Large intestine (tissue), 3 donors: ENCODE measurements around the gene GLDN. TPM values are rescaled to one million over a fixed set of nuclear protein-coding genes. Genes with fewer than 3 reads are reported as not detected.
"Not testable (repeated sequence)": the region's sequence is repeated elsewhere in the genome, so short reads cannot be mapped to it uniquely, and the experiment has no call there.

ENCODE experiments used
- DNase-seq, 2 donors: peaks; one replicate each; pipeline versions ENCODE4 v3.0.0 to v3.0.0-alpha.2; 2013
- H3K27ac ChIP-seq: one replicate; pipeline ENCODE4 v1.5.1; 2013; ENCODE audit warnings: low read length
- H3K27me3 ChIP-seq: 2 replicates; pipeline ENCODE4 v1.6.1; 2013; ENCODE audit warnings: low read length; ENCODE audit not compliant: control insufficient read depth, insufficient read depth
- H3K36me3 ChIP-seq: 2 replicates; pipeline ENCODE4 v1.6.1; 2013; ENCODE audit warnings: low read length; ENCODE audit not compliant: control insufficient read depth, insufficient read depth
- H3K4me1 ChIP-seq: one replicate; pipeline ENCODE4 v1.6.1; 2013; ENCODE audit warnings: low read length; ENCODE audit not compliant: control insufficient read depth, insufficient read depth
- H3K4me3 ChIP-seq: one replicate; pipeline ENCODE4 v1.5.1; 2013; ENCODE audit warnings: low read length
- H3K9me3 ChIP-seq: one replicate; pipeline ENCODE4 v1.6.1; 2013; ENCODE audit warnings: mild to moderate bottlenecking, low read depth, low read length, moderate library complexity; ENCODE audit not compliant: control insufficient read depth
- WGBS: methylation state at CpG from one replicate; pipeline ENCODE4 v1.1.5; 2013; ENCODE audit warnings: low lambda C conversion rate; ENCODE audit not compliant: insufficient coverage; 5-methylcytosine and 5-hydroxymethylcytosine counted together
- polyA plus RNA-seq: library from polyadenylated mRNA; unstranded; fragments of 120-200 nt; gene quantifications from one replicate; pipeline ENCODE4 v1.2.1, GENCODE V29; 2013

GLDN gene
- polyA plus RNA-seq, 1 donor = 0.64 TPM

DNA sequence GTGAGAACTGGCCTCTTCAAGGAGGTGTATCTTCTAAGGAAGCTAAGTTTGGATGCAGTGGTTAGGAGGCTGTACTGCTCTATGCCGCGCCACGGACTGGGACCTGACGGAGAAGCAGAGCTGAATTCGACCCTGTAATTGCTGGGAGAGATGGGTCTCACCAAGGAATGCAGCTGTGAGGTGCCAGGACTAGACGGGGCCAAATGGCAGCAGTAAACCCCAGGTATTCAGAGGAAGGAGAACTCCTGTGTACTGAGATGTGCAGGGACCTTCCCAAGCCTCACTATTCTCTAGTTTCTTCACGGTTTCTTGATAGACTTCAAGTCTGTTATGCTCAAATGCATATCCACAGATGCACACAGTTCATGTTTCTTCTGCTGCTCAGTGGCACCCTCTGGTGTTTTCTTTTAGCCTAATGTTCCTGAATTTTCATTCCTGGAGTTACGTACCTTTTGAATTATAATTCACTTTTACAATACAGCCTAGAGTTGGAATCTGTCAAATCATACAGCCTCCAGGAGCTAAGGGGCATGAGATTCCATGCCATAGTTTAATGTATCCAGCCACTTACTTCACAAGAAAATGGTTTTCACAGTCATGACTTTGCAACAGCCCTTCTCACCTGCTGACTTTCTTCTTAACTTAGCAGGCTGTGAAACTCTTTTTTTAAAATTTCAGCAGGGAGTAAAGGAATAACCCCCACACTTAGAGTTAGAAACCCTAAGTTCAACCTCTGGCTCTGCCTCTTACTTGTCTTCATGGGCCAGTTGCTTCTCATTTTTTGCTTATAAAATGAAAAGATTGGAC is 61.8 kb downstream of the GLDN start:
- Histone ChIP-seq H3K36me3 (no peaks in the 10 kb centered on the region), H3K4me1 (no peaks in the 10 kb centered on the region), H3K4me3 (no peak overlapping the region), H3K9me3 (no peaks in the 10 kb centered on the region), H3K27ac (no peak overlapping the region), H3K27me3 (peaks cover 21% of the 10 kb centered on the region)
- no CpG with 5 or more reads among the region's 8 CpGs for WGBS
- DNase-seq = no peak

DNA sequence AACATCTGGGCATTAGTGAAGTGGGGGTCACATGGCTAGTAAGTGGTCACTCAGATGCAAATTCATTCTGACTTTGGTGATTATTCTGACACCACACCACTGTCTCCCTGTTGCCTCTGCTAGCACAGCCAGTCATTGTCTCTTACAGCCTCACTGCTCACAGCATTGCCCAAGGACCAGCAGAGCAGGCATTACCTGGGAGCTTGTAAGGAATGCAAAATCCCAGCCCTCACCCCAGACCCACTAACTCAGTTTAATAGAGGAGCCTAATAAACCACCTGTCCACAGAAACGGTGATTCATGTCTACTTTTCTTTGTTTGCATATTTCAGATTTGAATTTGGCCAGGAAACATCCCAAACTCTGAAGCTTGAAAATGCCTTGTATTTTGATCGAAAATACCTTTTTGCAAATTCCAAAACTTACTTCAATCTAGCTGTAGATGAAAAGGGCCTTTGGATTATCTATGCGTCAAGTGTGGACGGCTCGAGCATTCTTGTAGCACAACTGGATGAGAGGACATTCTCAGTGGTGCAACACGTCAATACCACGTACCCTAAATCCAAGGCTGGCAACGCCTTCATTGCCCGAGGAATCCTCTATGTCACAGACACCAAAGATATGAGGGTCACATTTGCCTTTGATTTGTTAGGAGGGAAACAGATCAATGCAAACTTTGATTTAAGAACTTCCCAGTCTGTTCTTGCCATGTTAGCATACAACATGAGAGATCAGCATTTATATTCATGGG is 62.7 kb downstream of the GLDN start:
- no peak for DNase-seq
- H3K4me3 ChIP-seq = no peak overlapping the region
- no peaks in the 10 kb centered on the region for H3K4me1 ChIP-seq
- H3K36me3 ChIP-seq = no peaks in the 10 kb centered on the region
- no peaks in the 10 kb centered on the region for H3K9me3 ChIP-seq
- peaks cover 15% of the 10 kb centered on the region for H3K27me3 ChIP-seq
- WGBS = no CpG with 5 or more reads among the region's 9 CpGs
- H3K27ac ChIP-seq = no peak overlapping the region

DNA sequence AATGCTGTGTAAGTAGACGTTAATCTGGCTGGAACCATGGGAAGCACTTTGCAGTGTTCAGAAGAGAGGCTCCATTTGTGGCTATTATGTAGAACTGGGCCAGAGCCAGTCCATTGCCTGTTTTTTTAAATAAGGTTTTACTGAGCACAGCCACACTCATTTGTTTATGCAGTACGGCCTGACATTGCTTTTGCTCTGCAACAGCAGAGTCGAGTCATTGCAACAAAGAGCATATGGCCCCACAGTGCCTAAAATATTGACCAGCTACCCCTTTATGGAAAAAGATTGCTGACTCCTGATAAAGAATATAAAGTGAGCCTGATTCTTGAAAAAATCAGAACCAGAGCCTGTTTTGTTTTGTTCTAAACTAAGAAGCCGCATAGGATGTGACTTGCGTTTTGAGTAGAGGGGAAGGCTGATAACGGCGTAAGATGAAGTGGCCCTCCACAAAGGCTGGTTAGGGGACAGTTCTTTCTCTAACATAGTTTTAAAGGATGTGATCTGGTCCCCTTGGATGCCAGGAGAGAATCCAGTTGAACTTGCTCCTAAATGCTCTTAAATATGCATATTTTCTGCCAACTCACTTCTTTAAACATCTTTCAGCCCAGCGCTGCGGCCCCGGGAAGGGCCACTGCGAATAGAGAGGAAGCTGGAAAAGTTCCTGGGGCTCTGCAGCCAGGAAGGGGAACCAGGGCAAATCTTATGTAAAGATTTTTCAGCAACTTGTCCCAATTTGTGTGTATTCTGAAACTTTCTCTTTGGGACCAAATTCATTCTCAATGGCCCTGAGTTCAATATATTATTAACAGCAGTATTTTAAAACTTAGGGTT is 64.5 kb downstream of the GLDN start:
- Histone ChIP-seq H3K4me3 (no peak overlapping the region), H3K9me3 (no peaks in the 10 kb centered on the region), H3K4me1 (no peaks in the 10 kb centered on the region), H3K27ac (no peak overlapping the region), H3K27me3 (peaks cover 8% of the 10 kb centered on the region), H3K36me3 (no peaks in the 10 kb centered on the region)
- WGBS = 80% methylated on average over 1 of the region's 11 CpGs
- no peak for DNase-seq

DNA sequence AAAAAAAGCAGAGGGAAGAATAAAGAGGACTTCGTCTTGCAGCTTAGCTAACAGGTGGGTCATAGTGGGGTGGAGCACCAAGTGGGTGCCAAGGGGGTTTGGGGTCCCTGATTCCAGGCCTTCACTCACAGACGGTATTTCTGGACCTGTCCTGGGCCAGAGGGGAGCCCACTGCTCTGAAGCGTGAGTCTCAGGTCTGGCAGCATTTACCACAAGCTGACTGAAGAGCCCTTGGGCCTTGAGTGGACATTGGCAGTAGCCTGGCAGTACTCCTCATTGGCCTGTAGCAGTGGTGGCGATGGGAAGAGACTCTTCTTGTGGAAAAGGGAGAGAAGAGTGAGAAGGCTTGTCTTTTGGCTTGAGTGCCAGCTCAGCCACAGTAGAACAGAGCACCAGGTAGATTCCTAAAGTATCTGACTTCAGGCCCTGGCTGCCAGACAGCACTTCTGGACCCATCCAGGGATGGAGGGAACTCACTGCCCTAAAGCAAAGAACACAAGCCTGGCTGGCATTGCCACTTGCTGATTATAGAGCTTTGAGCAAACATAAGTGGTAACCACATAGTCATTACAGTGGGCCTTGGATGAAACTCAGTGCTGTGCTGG is 72.9 kb downstream of the GLDN start:
- no peak overlapping the region for H3K27ac ChIP-seq
- WGBS = 100% methylated on average over 1 of the region's 4 CpGs
- H3K4me3 ChIP-seq = no peak overlapping the region

GRCh38 chr15:51416129-51416528 is 74.7 kb downstream of the GLDN start:
- Histone ChIP-seq H3K9me3 (no peaks in the 10 kb centered on the region), H3K4me1 (no peaks in the 10 kb centered on the region), H3K36me3 (no peaks in the 10 kb centered on the region), H3K27ac (no peak overlapping the region), H3K27me3 (no peaks in the 10 kb centered on the region), H3K4me3 (no peak overlapping the region)
- DNase-seq = no peak
- 25% methylated on average over 2 of the region's 4 CpGs for WGBS

More for the DNA sequence above, 72.9 kb downstream of the GLDN start:
- Histone ChIP-seq H3K36me3 (no peaks in the 10 kb centered on the region), H3K9me3 (no peaks in the 10 kb centered on the region), H3K27me3 (no peaks in the 10 kb centered on the region), H3K4me1 (no peaks in the 10 kb centered on the region)
- DNase-seq = no peak

DNA sequence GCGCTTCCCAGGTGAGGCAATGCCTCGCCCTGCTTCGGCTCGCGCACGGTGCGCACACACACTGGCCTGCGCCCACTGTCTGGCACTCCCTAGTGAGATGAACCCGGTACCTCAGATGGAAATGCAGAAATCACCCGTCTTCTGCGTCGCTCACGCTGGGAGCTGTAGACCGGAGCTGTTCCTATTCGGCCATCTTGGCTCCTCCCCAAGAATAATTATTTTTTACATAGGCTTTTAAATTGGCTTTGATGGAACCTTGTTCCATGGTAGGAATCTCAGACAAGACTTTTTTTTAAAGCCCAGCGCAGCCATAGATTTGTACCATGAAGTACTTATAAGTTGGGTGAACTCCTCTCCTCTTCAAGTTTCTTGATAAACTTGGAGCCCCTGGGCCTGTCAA is 81.6 kb downstream of the GLDN start:
- H3K27me3 ChIP-seq, H3K27ac ChIP-seq, H3K36me3 ChIP-seq, H3K9me3 ChIP-seq, DNase-seq, H3K4me3 ChIP-seq, H3K4me1 ChIP-seq: not testable (repeated sequence)
- 100% methylated on average over 1 of the region's 16 CpGs for WGBS

DNA sequence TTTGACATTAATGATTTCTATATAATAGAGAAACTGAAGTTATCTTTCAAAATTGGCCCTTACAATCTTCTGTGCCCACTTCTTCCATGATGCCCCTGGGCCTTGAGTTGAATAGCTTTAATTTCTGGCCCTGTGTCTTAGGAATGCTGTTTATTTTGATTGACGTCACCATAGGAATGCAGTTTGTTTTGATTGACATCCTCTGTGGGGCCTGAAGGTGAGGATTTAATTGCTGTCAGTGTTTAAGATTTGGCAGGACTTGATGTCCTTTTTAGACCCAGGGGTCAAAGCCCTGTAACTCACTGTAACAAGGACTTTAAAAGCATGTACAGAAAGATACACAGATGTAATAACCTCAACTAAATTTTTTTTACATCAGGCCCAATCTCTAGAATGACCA is 83.3 kb downstream of the GLDN start:
- Histone ChIP-seq H3K4me3 (no peak overlapping the region), H3K36me3 (no peaks in the 10 kb centered on the region), H3K9me3 (no peaks in the 10 kb centered on the region), H3K27ac (no peak overlapping the region), H3K4me1 (no peaks in the 10 kb centered on the region), H3K27me3 (no peaks in the 10 kb centered on the region)
- DNase-seq = no peak
- no CpG with 5 or more reads among the region's 1 CpG for WGBS

DNA sequence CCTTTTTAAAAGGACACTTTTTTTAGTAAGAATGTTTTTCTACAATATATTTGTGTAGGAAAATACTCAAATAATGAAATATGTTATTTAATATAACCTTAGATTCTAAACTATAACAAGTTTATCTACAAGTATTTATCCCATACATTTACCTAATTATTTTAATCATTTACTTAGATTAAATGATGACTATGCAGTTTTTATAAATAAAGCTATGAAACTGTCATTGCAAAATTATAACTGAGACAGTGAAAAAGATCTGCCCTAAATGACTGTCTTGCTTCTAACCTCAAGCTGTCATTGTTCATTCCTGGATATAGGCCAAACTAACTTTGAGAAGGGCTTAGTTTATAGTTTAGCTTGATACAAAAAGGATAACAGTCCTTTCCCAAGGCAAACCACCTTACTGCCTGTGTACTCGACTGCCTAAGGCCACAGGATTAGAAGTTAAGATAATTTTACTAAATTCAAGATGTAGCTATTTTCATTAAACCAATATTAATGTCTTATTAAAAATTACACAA is 84.1 kb downstream of the GLDN start:
- no CpG with 5 or more reads among the region's 1 CpG for WGBS
- no peak overlapping the region for H3K4me3 ChIP-seq

DNA sequence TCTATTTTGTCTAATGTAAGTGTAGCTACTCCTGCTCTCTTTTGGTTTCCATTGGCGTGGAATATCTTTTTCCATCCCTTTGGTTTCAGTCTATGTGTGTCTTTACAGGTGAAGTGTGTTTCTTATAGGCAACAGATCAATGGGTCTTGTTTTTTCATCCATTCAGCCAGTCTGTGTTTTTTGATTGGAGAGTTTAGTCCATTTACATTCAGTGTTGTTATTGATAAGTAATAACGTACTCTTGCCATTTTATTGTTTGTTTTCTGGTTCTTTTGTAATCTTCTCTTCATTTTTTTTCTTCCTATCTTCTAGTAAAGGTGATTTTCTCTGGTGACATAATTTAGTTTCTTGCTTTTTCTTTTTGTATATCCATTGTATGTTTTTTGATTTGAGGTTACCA is 97.1 kb downstream of the GLDN start:
- Histone ChIP-seq H3K27me3 (no peaks in the 10 kb centered on the region), H3K36me3 (no peaks in the 10 kb centered on the region), H3K4me1 (no peaks in the 10 kb centered on the region), H3K9me3 (no peaks in the 10 kb centered on the region), H3K27ac (no peak overlapping the region), H3K4me3 (no peak overlapping the region)
- WGBS = 93% methylated on average over 2 of the region's 2 CpGs
- DNase-seq = no peak

More for the DNA sequence above, 84.1 kb downstream of the GLDN start:
- Histone ChIP-seq H3K27me3 (no peaks in the 10 kb centered on the region), H3K9me3 (no peaks in the 10 kb centered on the region), H3K4me1 (no peaks in the 10 kb centered on the region), H3K27ac (no peak overlapping the region), H3K36me3 (no peaks in the 10 kb centered on the region)
- no peak for DNase-seq
